ENCODE results near the gene ENO4.

- TF ChIP-seq POLR2A (IDR thresholded peaks at IDR 0.05) (no peak), CTCF (IDR thresholded peaks at IDR 0.05) (no peak)
Observed at GRCh38 chr10:116827214-116827671, 22.1 kb upstream of the ENO4 start.

All from testis (tissue), 2 donors.